GM21723 (cell line): ENCODE measurements around the gene LAYN.

ENCODE experiments used
- ATAC-seq: cut with Tn5 transposase; IDR thresholded peaks from one replicate; pipeline ENCODE4 v1.9.1; 2021; ENCODE audit warnings: mild to moderate bottlenecking, moderate library complexity; ENCODE audit not compliant: unreplicated experiment

Gene LAYN, protein sequence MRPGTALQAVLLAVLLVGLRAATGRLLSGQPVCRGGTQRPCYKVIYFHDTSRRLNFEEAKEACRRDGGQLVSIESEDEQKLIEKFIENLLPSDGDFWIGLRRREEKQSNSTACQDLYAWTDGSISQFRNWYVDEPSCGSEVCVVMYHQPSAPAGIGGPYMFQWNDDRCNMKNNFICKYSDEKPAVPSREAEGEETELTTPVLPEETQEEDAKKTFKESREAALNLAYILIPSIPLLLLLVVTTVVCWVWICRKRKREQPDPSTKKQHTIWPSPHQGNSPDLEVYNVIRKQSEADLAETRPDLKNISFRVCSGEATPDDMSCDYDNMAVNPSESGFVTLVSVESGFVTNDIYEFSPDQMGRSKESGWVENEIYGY

DNA sequence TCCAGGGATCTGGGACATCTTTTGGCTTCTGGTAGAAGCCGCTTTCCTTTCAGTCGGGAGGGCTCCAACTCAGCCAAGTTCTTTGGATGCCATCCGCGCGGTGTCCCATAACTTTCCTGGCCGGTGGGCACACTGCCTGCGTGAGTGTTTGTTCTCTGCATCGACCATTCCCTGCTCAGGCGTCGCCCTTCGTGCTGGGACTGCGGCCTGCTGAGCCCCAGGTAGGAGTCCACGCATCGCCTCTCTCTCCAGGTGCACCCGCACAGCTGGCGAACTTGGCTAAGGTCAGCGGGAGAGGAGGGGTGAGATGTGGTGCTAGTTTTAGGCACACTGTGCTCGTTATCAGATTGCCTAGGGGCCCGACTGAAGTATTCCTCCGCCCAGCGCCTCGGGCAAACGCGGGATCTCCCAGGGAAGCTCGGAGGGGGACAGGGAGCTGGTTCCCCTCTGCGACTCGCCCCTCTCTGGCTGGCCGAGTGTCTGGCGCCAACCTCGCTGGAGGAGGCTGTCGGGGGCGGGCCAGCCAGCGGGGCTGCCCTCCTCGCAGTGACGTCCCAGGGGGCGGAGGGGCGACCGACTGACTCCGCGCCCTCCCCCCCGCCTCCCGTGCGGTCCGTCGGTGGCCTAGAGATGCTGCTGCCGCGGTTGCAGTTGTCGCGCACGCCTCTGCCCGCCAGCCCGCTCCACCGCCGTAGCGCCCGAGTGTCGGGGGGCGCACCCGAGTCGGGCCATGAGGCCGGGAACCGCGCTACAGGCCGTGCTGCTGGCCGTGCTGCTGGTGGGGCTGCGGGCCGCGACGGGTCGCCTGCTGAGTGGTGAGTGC, at the start of gene LAYN:
Gene LAYN (plus strand): TSS at position 607 of the 823 bp plus-strand sequence. CDS start 124 bp downstream, at position 731.
- ATAC-seq: no peak

DNA sequence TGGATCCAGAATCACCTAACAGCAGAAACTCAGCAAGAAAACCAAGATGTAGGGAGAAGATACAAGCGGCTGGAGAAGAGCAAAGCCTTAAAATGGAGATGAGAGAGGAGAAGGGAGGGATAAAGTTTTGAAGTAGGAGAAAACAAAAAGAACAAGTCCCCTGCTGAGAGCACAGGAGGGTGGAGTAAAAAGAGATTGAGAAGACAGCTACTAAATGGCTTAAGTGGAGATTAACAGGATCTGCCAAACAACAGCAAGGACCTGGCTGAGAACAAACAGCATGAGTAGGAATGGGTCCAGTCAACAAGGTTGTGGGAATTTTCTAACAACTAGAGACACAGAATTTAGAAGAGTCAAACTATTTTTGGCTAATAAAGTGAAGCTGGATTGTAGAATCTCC, 46.5 kb upstream of the LAYN start:
- no peak for ATAC-seq

DNA sequence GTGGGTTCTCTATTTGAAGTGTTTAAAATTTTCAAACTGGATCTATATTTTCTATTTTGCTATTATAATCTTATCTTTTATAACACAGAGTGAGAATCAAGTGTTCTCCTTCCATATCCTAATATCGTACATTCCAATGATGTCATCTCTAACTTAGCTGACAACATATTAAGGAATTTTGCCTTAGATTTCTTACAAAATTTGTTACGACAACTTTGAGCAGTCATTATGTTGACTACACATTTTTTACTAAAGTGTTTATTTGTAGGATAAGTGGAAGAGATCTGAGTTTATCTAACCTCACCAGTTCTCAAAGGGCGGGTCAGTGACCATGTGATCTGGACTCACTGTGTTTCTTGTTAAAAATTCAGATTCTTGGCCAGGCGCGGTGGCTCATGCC, 41.0 kb upstream of the LAYN start:
- ATAC-seq: no peak

DNA sequence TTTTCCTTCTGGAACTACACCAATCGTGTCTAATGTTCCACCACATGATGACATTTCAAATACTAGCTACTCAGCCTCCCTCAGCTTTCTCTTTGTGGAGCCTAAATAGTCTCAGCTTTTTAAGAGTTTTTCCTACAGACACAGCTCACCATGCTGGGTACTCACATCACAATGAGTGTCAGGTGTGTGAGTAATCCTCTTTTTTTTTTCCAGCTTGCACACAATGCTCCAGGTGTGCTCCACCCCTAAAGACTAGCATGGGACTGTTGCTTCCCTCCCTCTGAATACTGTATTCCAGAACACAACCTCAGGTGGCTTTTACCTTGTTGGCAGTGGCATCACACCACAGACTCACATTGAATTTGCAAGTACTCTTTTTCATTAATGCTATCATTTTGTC, 40.0 kb upstream of the LAYN start:
- ATAC-seq: no peak

DNA sequence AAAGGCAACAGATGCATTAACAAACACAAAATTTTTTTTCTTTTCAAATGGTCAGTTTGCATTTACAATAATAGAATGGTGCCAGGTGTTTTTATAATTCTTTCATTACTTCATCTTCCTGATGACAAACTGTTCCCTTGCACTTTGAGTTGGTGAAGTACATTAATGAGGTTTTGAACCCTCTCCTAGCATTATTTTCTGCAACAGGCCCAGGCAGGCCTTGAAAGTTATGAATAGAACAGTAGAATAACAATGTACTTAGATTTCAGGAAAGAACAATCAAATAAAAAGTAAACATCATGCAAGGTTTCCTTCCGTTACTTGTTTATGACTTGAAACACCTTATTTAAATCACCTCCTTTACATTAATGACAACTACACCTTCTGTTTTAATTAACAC, 37.9 kb upstream of the LAYN start:
- no peak for ATAC-seq

DNA sequence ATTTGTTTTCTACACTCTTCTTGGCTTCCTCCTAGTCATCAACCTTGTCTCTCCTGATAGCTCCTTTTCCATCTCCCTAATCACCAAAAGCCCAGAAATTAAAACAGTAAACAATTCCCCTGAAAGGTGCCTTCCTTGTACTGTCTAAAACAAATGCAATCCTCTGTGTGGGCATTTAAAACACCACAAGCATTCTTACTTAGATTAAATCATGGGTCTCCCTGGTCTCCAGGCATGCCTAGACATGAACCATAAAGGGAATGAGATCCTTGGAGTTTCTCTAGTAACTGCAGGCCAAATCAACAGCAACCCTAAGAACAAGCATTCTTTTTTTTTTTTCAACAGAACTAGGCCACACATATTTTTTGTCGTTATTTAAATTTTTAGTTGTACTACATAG, 30.2 kb upstream of the LAYN start:
- no peak for ATAC-seq

DNA sequence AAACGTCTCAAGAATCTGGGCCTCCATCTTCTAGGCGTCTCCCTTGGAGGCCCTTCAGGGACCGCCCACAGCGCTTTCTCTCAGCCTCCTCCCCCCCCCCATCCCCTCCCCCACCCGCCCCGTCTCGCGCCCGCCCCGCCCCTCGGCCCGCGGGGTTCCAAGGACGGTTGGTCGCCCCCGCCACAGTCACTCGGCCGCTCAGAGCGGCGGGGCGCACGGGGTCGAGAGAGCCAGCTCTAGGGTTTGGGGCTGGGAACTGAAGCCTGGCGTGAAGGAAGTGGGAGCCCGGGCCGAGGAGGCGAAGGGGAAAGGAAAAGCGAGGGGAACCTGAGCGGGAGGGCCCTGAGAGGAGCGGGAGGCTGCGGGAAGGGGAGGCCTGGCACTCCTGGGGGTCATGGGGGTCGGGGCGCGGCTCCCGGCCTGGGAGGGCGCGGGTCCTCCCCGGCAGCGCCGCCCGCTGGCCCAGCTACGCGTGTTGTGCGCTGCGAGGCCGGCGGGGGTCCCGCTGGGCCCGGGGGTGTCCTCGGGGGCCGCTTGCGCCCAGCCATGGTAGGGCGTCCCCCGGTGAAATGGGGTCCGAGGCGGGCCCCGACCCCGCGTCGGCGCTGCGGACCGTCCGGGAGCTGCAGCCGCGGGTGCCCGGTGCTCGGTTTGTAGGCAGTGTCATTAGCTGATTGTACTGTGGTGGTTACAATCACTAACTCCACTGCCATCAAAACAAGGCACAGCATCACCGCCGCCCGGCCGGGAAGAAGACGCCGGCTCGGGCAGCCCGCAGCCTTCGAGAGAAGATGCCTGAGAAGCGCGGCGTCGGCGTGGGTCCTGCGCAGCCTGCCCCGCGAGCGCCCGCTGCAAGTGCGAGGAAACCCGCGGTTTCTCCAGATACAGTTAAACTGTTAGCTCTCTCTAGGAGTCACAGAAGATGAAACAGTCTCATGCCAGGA, 28.0 kb upstream of the LAYN start, which contains the start of gene BTG4:
Gene BTG4 (minus strand): TSS at position 91 of the 944 bp plus-strand sequence. CDS start 13,610 bp downstream, outside the sequence.
- no peak for ATAC-seq

DNA sequence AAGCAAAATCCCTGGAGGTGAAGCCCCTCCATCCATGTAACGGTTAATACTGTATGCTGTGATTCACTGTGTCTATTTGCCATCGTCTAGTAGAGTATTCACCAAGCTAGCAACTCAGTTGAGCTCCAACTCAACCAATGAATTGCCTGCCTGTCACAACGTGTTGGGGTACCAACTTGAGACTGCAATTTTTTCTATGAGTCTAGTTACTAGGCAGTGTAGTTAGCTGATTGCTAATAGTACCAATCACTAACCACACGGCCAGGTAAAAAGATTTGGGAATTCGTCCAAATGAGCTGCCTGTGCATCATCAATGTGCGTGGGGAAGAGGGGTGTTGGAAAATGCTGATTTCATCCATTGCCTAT, 27.3 kb upstream of the LAYN start:
- ATAC-seq: no peak

DNA sequence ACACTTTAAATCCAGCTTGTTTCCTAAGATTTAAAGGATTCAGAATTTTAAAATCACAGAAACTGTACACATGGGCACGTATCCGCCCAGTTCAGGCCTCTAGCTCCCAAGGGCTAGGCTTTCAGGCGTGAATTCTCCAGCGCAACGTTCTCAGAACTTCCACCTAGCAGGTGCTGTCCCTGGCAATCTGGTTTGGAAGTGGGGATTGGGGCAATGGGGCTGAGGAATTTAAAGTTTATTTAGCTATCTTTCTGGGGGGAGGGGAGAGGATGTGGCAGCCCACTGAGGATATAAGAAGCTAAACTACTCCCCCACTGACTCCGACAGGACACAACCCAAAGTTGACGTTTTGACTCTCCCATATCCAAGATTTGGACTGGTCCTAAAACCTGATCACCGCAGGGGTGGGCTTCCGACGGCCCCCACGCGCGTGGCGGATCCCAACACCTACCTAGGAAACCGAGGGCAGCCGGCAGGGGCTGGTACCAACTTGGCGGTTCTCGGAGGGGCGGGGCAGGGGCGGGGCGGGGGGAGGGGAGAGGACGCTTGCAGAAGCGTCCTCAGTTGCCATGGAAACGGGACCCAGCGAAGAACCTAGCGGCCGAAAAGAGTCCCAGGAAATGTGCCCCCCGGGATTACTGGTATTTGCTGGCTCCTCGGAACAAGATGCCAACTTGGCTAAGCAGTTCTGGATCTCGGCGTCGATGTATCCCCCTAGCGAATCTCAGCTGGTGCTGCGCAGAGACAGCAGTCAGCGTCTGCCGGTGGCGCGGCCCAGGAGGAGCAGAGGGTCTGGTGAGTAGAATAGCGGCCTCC, 26.1 kb upstream of the LAYN start, which contains the start of gene HOATZ:
Gene HOATZ (plus strand): TSS at position 563 of the 816 bp plus-strand sequence. CDS start 7 bp downstream, at position 570.
- ATAC-seq: no peak

DNA sequence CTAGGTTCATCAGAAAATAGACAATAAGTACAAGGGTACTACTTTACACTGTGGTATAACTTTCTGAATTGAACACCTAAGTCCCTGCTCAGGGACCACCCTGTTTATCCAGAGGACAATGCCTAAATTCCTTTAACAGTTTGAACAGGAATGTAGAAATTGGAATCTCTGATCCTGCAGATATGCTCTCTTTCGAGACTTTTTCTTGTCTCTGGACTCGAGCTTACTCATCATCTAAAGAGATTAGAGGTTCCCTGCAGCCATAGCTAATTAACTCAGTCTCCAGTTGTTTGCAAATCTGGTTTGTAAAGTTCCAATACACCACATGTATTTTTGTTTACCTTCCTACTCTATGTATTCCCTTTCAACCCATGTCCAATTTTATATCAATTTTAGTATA, 24.9 kb upstream of the LAYN start:
- ATAC-seq: no peak

DNA sequence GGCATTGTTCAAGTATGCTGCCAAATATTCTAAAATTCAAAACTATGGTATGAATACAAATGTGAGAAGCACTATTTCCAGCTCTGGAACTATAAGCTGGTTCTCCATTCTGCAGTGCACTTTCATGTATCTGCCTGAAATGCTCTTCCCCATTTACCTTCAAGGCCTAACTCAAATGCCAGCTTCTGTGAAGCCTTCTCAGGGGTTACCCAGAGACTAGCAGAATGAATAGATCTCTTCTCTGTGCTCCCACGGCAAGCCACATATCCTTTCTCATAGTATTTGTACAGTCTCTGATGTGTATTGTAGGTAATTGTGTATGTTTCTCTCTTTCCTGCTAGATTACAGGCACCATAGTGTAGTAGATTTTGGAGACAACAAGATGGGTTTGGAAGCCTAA, 21.9 kb upstream of the LAYN start:
- no peak for ATAC-seq

DNA sequence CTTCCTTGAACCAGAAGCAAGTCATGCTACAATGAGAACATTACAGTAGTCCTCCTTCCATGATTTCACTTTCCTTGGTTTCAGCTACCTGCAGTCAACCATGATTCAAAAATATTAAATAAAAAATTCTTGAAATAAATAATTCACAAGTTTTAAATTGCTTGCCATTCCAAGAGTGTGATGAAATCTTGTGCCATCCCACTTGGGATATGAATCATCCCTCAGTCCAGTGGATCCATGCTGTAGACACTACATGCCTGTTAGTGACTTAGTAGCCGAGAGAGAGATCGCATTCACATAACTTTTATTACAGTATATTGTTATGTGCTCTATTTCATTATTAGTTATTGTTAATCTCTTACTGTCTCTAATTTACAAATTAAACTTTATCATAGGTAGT, 20.0 kb upstream of the LAYN start:
- no peak for ATAC-seq

DNA sequence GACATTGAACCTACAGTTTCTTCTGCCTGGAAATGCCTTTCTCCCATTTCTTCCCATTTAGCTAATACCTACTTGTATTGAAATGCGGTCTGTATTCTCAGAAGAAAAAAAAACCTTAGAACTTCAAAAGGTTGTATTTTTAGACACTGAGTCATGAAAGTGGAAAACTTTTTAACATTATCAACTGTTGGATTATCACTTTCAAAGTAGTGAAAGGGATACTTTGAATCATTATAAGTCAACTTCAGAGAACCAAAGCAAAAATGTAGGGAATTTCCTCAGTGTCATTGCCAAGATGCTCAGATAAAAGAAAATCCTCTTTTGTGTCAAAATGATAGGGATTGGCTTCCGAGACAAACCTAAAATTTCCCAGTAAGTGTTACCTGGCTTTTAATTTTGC, 19.4 kb upstream of the LAYN start:
- ATAC-seq: no peak

DNA sequence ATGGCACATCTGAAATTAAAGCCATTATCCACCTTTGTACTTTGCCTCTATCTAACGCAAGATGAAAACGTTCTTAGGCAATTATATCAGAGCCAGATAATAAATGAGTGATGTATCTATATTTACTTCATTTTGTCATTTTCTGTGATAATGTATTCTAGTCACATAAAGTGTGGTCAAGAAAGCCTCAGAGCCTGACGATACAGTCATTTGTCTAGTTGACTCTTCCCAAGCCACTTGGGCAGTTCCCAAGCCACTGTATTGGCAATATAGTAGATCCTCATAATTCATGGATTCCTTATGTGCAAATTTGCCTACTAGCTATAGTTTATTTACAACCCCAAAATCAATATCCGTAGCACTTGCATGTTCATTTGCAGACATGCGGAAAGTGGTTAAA, 18.1 kb upstream of the LAYN start:
- ATAC-seq: no peak

DNA sequence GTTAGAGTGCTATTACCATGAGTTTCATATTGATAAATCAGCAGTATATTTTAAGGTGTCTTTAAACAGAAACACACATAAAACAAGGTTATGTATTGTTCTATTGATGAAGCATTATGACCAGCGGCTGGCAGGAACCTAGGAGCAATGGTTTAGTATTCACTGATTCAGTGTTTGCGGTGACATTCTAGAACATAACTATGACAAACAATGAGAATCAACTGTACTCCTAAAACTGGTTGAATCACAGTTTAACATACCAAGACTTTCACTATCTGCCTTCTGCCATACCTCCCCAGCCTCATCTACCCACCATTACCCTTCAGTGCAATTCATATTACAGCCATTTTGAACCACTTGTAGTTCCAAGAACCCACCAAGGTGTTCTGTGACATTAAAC, 17.2 kb upstream of the LAYN start:
- no peak for ATAC-seq

DNA sequence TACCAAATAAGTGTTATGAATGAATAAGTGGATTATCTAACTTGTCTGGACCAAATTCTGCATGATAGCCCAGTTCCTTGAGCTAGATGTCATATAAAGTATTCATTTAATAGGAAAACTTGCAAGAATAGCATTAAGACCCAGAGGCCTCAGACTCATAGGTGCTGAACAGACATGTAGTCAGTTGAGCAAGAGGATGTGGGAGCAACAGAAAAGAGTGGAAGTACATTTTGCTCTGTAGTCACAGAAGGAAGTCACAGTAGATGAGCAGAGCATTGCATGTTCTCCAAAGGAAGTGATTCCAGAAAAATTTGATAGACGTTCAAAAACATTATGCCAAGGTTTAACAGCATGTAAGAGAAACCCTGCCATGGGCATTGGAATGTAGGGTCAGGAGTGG, 16.5 kb upstream of the LAYN start:
- ATAC-seq: no peak

DNA sequence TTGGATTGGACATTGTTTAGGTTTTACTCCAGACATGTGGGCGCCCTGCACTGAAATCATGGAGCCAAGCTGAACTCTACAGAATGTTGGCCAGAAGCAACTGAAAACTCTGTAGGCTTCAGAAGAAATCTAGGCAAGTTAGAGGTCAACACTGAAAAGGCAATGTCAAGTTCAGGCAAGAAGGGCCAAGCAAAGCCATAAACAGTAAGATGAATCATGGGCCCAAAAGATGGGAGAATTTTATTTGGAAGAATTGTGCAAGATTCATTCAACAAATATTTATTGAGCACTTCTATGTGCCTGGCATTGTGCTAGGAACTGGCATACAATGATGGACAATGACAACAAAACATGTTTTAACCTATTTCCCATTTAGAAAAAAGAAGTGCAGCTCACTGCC, 15.1 kb upstream of the LAYN start:
- ATAC-seq: no peak

DNA sequence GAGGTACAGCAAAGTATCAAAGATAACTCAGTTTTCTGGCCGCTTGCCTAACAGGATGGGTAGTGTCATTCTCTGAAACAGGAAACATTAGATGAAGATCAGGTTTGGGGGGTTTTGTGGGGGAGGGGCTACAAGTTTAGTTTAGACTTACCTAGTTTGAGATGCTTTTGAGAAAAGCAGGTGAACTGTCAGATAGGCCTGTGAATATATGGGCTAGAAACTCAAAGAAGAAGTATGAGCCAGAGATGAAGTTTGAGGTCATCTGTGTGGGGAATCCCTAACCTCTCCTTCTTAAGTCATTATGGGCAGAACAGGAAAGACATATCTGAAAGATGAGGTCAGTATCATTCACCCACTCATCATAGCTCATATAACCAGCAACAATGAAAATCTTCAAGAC, 14.0 kb upstream of the LAYN start:
- ATAC-seq: no peak

DNA sequence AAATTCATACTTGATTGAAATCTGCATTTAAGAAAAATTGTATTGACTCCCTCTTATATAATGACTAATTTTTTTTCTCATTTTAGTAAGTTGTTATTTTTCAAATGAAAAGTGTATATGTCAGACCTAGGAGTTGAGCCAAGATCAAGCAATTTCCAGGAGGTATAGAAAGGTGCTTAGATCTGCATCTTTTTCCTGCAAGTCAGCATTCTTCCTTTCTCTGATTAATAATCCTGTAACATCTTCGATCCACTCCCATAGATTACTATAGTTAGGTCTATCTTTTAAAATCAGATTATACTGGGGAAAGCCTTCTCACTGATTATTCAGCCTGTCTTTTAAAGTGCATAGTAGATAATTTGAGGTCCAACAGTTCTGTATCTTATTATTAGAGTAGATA, 13.2 kb upstream of the LAYN start:
- ATAC-seq: no peak

DNA sequence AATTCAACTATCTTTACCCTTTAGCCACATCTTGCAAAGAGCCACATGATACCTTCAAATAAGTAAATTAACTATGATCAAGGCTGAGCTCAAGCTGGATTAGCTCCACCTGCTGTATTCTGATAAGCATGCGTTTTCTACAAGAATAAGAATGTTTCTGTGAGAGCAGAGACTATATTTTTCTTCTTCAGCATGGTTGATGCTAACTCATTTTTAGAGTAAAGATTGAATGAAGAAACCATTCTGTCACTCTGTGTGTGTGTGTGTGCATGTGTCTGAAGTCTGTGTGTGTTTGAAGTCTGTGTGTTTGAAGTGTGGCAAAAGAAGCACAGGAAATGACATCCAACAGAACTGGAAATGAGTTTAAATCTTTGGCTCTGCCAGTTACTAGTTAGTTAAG, 12.0 kb upstream of the LAYN start:
- ATAC-seq: no peak
